ENCODE results near the gene GNAQ. TPM values are rescaled to one million over a fixed set of nuclear protein-coding genes. Genes with fewer than 3 reads are reported as not detected.

Gene GNAQ
- total RNA-seq, 1 experiment from 2014 or later, result 48.6 TPM

DNA sequence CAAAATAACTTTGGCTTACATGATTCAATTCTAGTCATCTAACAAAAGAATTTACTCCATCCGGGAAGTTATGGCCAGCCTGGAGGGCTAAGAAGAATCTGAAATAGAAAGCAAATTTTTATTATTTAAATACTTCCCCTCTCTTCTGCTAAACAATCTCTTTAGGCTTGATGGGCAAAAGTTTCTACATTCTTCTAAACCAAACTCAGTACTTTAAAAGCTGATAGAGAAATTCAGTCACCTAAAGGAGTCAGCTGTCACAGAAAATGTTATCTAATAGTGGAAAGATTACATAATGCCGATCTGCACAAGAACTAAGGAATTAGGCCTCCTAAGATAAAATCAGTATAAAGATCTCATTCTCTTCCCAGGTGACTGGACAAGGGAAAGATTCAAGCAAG lies 32.4 kb downstream of the GNAQ start:
- H3K4me2 ChIP-seq (ENCODE audit: insufficient read depth, insufficient read length, low read length), result no peak overlapping the region
- no peak overlapping the region; a peak in 1 of 7 replicates for H3K27ac Mint-ChIP-seq
- H3K27ac ChIP-seq (ENCODE audit: insufficient read length, low read depth, low read length), result no peak overlapping the region

More for the DNA sequence above, 32.4 kb downstream of the GNAQ start:
- H3K79me1 ChIP-seq (ENCODE audit: insufficient read depth, low read depth, low read length, poor library complexity, severe bottlenecking), result peaks cover 7% of the 10 kb centered on the region
- no peak overlapping the region for H2AFZ ChIP-seq (ENCODE audit: low read length)
- H4K5ac ChIP-seq (ENCODE audit: insufficient read length, low read depth, low read length), result no peak overlapping the region
- H3K9me3 ChIP-seq (ENCODE audit: control insufficient read depth, low read depth, low read length), result no peaks in the 10 kb centered on the region
- Mint-ChIP-seq H3K36me3 (ENCODE audit: insufficient read depth in 1 of 3, low read depth in 3 of 3) (no peaks in the 10 kb centered on the region; a peak in 2 of 7 replicates), H3K4me1 (peaks cover 4 to 15% of the 10 kb centered on the region in 2 experiments), H3K4me3 (no peak overlapping the region), H3K27me3 (ENCODE audit: low read depth) (no peaks in the 10 kb centered on the region), H3K9me3 (no peaks in the 10 kb centered on the region)
- no peak overlapping the region for H4K8ac ChIP-seq (replicated peaks; ENCODE audit: insufficient read length, low read depth, low read length)
- H3K27me3 ChIP-seq (ENCODE audit: insufficient read depth, low read length), result no peaks in the 10 kb centered on the region
- DNase-seq, result no peak
- no peak overlapping the region for H3K4ac ChIP-seq (ENCODE audit: low read depth, low read length)
- no peak overlapping the region for H2BK15ac ChIP-seq (ENCODE audit: low read depth, low read length)
- peaks cover 2% of the 10 kb centered on the region; the same call in 1 of the 2 replicates for H3K79me2 ChIP-seq (ENCODE audit: insufficient read depth, low read length)
- no CpG with 5 or more reads among the region's 2 CpGs for WGBS (ENCODE audit: extremely low coverage, insufficient read length, low lambda C conversion rate)
- H2BK20ac ChIP-seq (ENCODE audit: low read depth, low read length, poor library complexity, severe bottlenecking), result no peak overlapping the region
- no peak overlapping the region for H3K18ac ChIP-seq (ENCODE audit: insufficient read length, low read depth, low read length)
- H2BK120ac ChIP-seq (ENCODE audit: low read depth, low read length, poor library complexity, severe bottlenecking), result no peak overlapping the region
- H3K23me2 ChIP-seq (ENCODE audit: insufficient read length, low read depth, low read length, poor library complexity, severe bottlenecking), result no peaks in the 10 kb centered on the region
- H3K9ac ChIP-seq (ENCODE audit: extremely low read depth, insufficient read length, low read length), result no peak overlapping the region
- H4K20me1 ChIP-seq (ENCODE audit: control insufficient read depth, insufficient read depth, insufficient read length), result no peaks in the 10 kb centered on the region
- no peak overlapping the region for H2AK5ac ChIP-seq (ENCODE audit: insufficient read length, low read length)
- no peak overlapping the region for H4K91ac ChIP-seq (ENCODE audit: insufficient read length, low read depth, low read length)
- no peak overlapping the region for H3T11ph ChIP-seq (ENCODE audit: low read length)
- no peak overlapping the region for H3K14ac ChIP-seq (ENCODE audit: insufficient read depth, low read length)
- TF ChIP-seq, protein P1, sequence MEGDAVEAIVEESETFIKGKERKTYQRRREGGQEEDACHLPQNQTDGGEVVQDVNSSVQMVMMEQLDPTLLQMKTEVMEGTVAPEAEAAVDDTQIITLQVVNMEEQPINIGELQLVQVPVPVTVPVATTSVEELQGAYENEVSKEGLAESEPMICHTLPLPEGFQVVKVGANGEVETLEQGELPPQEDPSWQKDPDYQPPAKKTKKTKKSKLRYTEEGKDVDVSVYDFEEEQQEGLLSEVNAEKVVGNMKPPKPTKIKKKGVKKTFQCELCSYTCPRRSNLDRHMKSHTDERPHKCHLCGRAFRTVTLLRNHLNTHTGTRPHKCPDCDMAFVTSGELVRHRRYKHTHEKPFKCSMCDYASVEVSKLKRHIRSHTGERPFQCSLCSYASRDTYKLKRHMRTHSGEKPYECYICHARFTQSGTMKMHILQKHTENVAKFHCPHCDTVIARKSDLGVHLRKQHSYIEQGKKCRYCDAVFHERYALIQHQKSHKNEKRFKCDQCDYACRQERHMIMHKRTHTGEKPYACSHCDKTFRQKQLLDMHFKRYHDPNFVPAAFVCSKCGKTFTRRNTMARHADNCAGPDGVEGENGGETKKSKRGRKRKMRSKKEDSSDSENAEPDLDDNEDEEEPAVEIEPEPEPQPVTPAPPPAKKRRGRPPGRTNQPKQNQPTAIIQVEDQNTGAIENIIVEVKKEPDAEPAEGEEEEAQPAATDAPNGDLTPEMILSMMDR (conservative IDR thresholded peaks at IDR 0.05), result no peak
- no peak overlapping the region for H3K23ac ChIP-seq (ENCODE audit: insufficient read length, low read depth, low read length)
- no peak overlapping the region for H2BK5ac ChIP-seq (ENCODE audit: insufficient read length, low read length)
- no peaks in the 10 kb centered on the region for H3K4me1 ChIP-seq (ENCODE audit: insufficient read depth, low read length)
- H3K56ac ChIP-seq (ENCODE audit: insufficient read length, low read depth, low read length), result no peak overlapping the region
- no peak overlapping the region for H2BK12ac ChIP-seq (ENCODE audit: insufficient read length, low read depth, low read length)
